GM19239 (cell line): Measurements from ENCODE around the gene HS3ST3B1.

Experiments
- DNase-seq: peaks from one replicate; pipeline ENCODE4 v3.0.0; 2011; ENCODE audit warnings: low spot score; ENCODE audit not compliant: insufficient read length
- FAIRE-seq: peaks from 2 replicates; lab custom pipeline; 2011; peaks lifted over from hg19 to GRCh38; lab: Jason Lieb, UNC

Gene HS3ST3B1

GRCh38 chr17:14395255-14395654 lies 94.4 kb downstream of the HS3ST3B1 start:
- FAIRE-seq: no peak
- no peak for DNase-seq

- FAIRE-seq: no peak
- DNase-seq: no peak
These were observed 95.7 kb downstream of the HS3ST3B1 start for GRCh38 chr17:14396547-14396946.

GRCh38 chr17:14398766-14399165 lies 97.9 kb downstream of the HS3ST3B1 start:
- no peak for FAIRE-seq
- DNase-seq: no peak
